SK-N-SH (cell line): Measurements from ENCODE around the gene CIDEB. TPM values are rescaled to one million over a fixed set of nuclear protein-coding genes. Genes with fewer than 3 reads are reported as not detected.
A peak's percentile ranks its signal among the peaks of the same experiment; 100 is the strongest.

Source experiments
- CTCF ChIA-PET: fragments of 300-600, 350-600 bp; formaldehyde crosslinking; extraction: SDS; loops from one replicate; lab custom pipeline; 2021; lab: Yijun Ruan, JAX
- POLR2A ChIA-PET: fragments of 350-600 bp; sonication (Branson Sonifier 250); formaldehyde crosslinking; extraction: SDS; loops from one replicate; lab custom pipeline; 2020; ENCODE audit warnings: antibody characterized with exemption, inconsistent platforms; lab: Yijun Ruan, JAX
- DNase-seq: peaks from one replicate; pipeline ENCODE4 v3.0.0; 2012
- H2AFZ ChIP-seq: fragments of 200-600 bp; sonication (generic); 2 replicates; pipeline ENCODE4 v1.8.1; 2016; ENCODE audit warnings: antibody characterized with exemption, mild to moderate bottlenecking, low read depth
- H3F3A ChIP-seq: fragments of 200-600 bp; sonication (generic); replicated peaks from 2 replicates; pipeline ENCODE3; 2016; ENCODE audit warnings: antibody characterized with exemption, mild to moderate bottlenecking; ENCODE audit not compliant: insufficient read depth
- H3K27ac ChIP-seq, 2 experiments: fragments of 200-500 bp in 1 of 2; fragments of 200-600 bp in 1 of 2; sonication (Bioruptor generic) in 1 of 2; sonication (generic), shearing (Covaris generic) in 1 of 2; 2 replicates each; pipeline versions ENCODE4 v1.5.1 to v1.6.1; 2014 to 2016; ENCODE audit warnings: low read depth in 2 of 2, inconsistent platforms in 1 of 2, low read length in 1 of 2, mild to moderate bottlenecking in 1 of 2, mixed read lengths in 1 of 2
- H3K27me3 ChIP-seq: fragments of 200-600 bp; sonication (generic), shearing (Covaris generic); 2 replicates; pipeline ENCODE4 v1.6.1; 2016; ENCODE audit warnings: mixed run types; ENCODE audit not compliant: insufficient read depth
- H3K36me3 ChIP-seq, 2 experiments: fragments of 200-500 bp in 1 of 2; fragments of 200-600 bp in 1 of 2; sonication (Bioruptor generic) in 1 of 2; sonication (generic) in 1 of 2; replicated peaks in 1 of 2; 2 replicates each; pipeline versions ENCODE3 to v1.5.1; 2014 to 2016; ENCODE audit warnings: low read length in 1 of 2, mild to moderate bottlenecking in 1 of 2; ENCODE audit not compliant: insufficient read depth in 2 of 2, control insufficient read depth in 1 of 2
- H3K4me1 ChIP-seq, 2 experiments: fragments of 200-500 bp in 1 of 2; fragments of 200-600 bp in 1 of 2; sonication (Bioruptor generic) in 1 of 2; sonication (generic), shearing (Covaris generic) in 1 of 2; 2 replicates each; pipeline versions ENCODE4 v1.5.1 to v1.6.1; 2014 to 2016; ENCODE audit warnings: low read depth in 1 of 2, low read length in 1 of 2, mixed run types in 1 of 2; ENCODE audit not compliant: insufficient read depth in 2 of 2, control insufficient read depth in 1 of 2
- H3K4me2 ChIP-seq: fragments of 200-600 bp; sonication (generic), shearing (Covaris generic); 2 replicates; pipeline ENCODE4 v1.6.1; 2017; ENCODE audit warnings: mixed run types
- H3K4me3 ChIP-seq, 2 experiments: fragments of 200-500 bp in 1 of 2; fragments of 200-600 bp in 1 of 2; sonication (Bioruptor generic) in 1 of 2; sonication (generic), shearing (Covaris generic) in 1 of 2; 2 replicates each; pipeline versions ENCODE4 v1.5.1 to v1.8.1; 2014 to 2016; ENCODE audit warnings: low read depth in 2 of 2, inconsistent platforms in 1 of 2, low read length in 1 of 2, mild to moderate bottlenecking in 1 of 2, mixed read lengths in 1 of 2, moderate library complexity in 1 of 2
- H3K79me2 ChIP-seq: fragments of 200-600 bp; sonication (generic); 2 replicates; pipeline ENCODE4 v1.8.1; 2017; ENCODE audit warnings: mild to moderate bottlenecking; ENCODE audit not compliant: insufficient read depth
- H3K9ac ChIP-seq: fragments of 200-600 bp; sonication (generic); 2 replicates; pipeline ENCODE4 v1.6.1; 2017; ENCODE audit warnings: mixed run types
- H3K9me2 ChIP-seq: fragments of 200-600 bp; sonication (generic); 2 replicates; pipeline ENCODE4 v1.6.1; 2017; ENCODE audit warnings: mixed run types
- H3K9me3 ChIP-seq: fragments of 200-600 bp; sonication (generic); 2 replicates; pipeline ENCODE4 v1.6.1; 2017; ENCODE audit warnings: mixed run types, mild to moderate bottlenecking, moderate library complexity
- H4K20me1 ChIP-seq: fragments of 200-600 bp; sonication (generic); 2 replicates; pipeline ENCODE4 v1.6.1; 2017; ENCODE audit warnings: mild to moderate bottlenecking, mixed run types; ENCODE audit not compliant: insufficient read depth
- CHD2 ChIP-seq: fragments of 150-350 bp; IDR thresholded peaks from 2 replicates; pipeline ENCODE4 v1.6.1; 2018; ENCODE audit warnings: low read length; ENCODE audit not compliant: partially characterized antibody
- ELF1 ChIP-seq: IDR thresholded peaks from 2 replicates; pipeline ENCODE4 v1.4.0; 2012
- EP300 ChIP-seq, 2 experiments: IDR thresholded peaks; 2 replicates each; pipeline versions ENCODE4 v1.4.0 to v1.6.1; 2012; ENCODE audit warnings: borderline replicate concordance in 1 of 2, low read depth in 1 of 2, low read length in 1 of 2
- FOXJ3 ChIP-seq: sonication (generic); formaldehyde crosslinking; IDR thresholded peaks from 2 replicates; pipeline ENCODE4 v1.5.1; 2020; ENCODE audit warnings: mild to moderate bottlenecking, missing genetic modification reagents
- FOXM1 ChIP-seq: IDR thresholded peaks from 2 replicates; pipeline ENCODE4 v1.4.0; 2012; ENCODE audit warnings: low read depth, mild to moderate bottlenecking
- GABPA ChIP-seq: IDR thresholded peaks from 2 replicates; pipeline ENCODE4 v1.4.0; 2012; ENCODE audit warnings: low read depth, mild to moderate bottlenecking
- IRF3 ChIP-seq: fragments of 150-350 bp; IDR thresholded peaks from 2 replicates; pipeline ENCODE4 v1.6.1; 2016; ENCODE audit warnings: mild to moderate bottlenecking, low read depth, low read length
- MAX ChIP-seq: IDR thresholded peaks from 2 replicates; pipeline ENCODE4 v1.4.0; 2012; ENCODE audit warnings: low read depth
- MEF2A ChIP-seq: IDR thresholded peaks from 2 replicates; pipeline ENCODE4 v1.4.0; 2012; ENCODE audit warnings: low read depth, borderline replicate concordance
- NRF1 ChIP-seq: IDR thresholded peaks from 2 replicates; pipeline ENCODE4 v1.6.1; 2012; ENCODE audit warnings: low read depth, mild to moderate bottlenecking, low read length
- PBX3 ChIP-seq: IDR thresholded peaks from 2 replicates; pipeline ENCODE4; 2012
- POLR2AphosphoS5 ChIP-seq: IDR thresholded peaks from 2 replicates; pipeline ENCODE4 v1.6.1; 2012; ENCODE audit warnings: low read depth, low read length
- RCOR1 ChIP-seq: fragments of 150-350 bp; IDR thresholded peaks from 2 replicates; pipeline ENCODE4 v1.6.1; 2017; ENCODE audit warnings: antibody characterized with exemption, low read length
- RXRA ChIP-seq: IDR thresholded peaks from 2 replicates; pipeline ENCODE4 v1.4.0; 2012; ENCODE audit warnings: low read depth, mild to moderate bottlenecking, borderline replicate concordance
- SIN3A ChIP-seq: IDR thresholded peaks from 2 replicates; pipeline ENCODE4 v1.6.1; 2012; ENCODE audit warnings: low read depth, mild to moderate bottlenecking, low read length, moderate library complexity, borderline replicate concordance
- TAF1 ChIP-seq: IDR thresholded peaks from 2 replicates; pipeline ENCODE4 v1.6.1; 2012; ENCODE audit warnings: low read depth, mild to moderate bottlenecking, low read length, moderate library complexity, borderline replicate concordance
- TCF12 ChIP-seq: IDR thresholded peaks from 2 replicates; pipeline ENCODE4 v1.4.0; 2012
- TEAD4 ChIP-seq: IDR thresholded peaks from 2 replicates; pipeline ENCODE4 v1.4.0; 2012; ENCODE audit warnings: mild to moderate bottlenecking, borderline replicate concordance; ENCODE audit not compliant: insufficient read depth
- YY1 ChIP-seq: IDR thresholded peaks from 2 replicates; pipeline ENCODE4 v1.4.0; 2012; ENCODE audit warnings: low read depth, mild to moderate bottlenecking
- ZBTB33 ChIP-seq: IDR thresholded peaks from 2 replicates; pipeline ENCODE4 v1.4.0; 2012; ENCODE audit warnings: low read depth, borderline replicate concordance
- WGBS: methylation state at CpG from one replicate; pipeline ENCODE4 v1.1.6; 2017; ENCODE audit warnings: low lambda C conversion rate; 5-methylcytosine and 5-hydroxymethylcytosine counted together
- polyA plus RNA-seq, 3 experiments: library from polyadenylated mRNA; depleted of rRNA; stranded (reverse); fragments of >200 nt; gene quantifications; 2 replicates each; pipeline ENCODE4 v1.2.3, GENCODE V29; 2012

The CIDEB gene
- polyA plus RNA-seq, 1 of the 3 experiments (the other 2 are of a cell fraction) = 0.05 TPM

- ChIA-PET POLR2A (interaction anchor here (2.0 to 4.5 kb wide), 2 partner anchors 29 to 58 kb away, joined by 6 to 27 read pairs; partner anchors contain the start of genes RABGGTA and TINF2), CTCF (interaction anchor here (0.6 to 8.1 kb wide), 9 partner anchors 8 to 209 kb away, joined by 3 to 191 read pairs (median 7); partner anchors contain the start of genes CIDEB, LTB4R2, MDP1 and TINF2)
- Histone ChIP-seq H3K4me1 (peaks cover 13 to 14% of the 10 kb centered on the region in 2 experiments), H3K4me2 (peak overlapping the region; percentile 98), H4K20me1 (no peaks in the 10 kb centered on the region), H3F3A (peaks cover 18% of the 10 kb centered on the region), H3K79me2 (peaks cover 28% of the 10 kb centered on the region), H3K27me3 (no peaks in the 10 kb centered on the region), H3K9ac (peak overlapping the region; percentile 82), H2AFZ (peak overlapping the region; percentile 90; the same call in 1 of the 2 replicates), H3K9me3 (no peaks in the 10 kb centered on the region), H3K4me3 (peak overlapping the region; percentile 92 to 93), H3K36me3 (peaks cover 38 to 49% of the 10 kb centered on the region in 2 experiments), H3K27ac (peak overlapping the region in 1 of 2 experiments; percentile 69; a peak in 1 of 4 replicates), H3K9me2 (no peaks in the 10 kb centered on the region)
- DNase-seq = no peak
- WGBS = 25% methylated on average over 16 of the region's 16 CpGs
- no peak for TF ChIP-seq IRF3
- no peak for TF ChIP-seq TEAD4
- no peak for TF ChIP-seq SIN3A
Observed at GRCh38 chr14:24300326-24300980, 7.3 kb downstream of the CIDEB start.

- peak; percentile 97 for DNase-seq
- H3K27me3 ChIP-seq = no peaks in the 10 kb centered on the region
- peaks cover 21% of the 10 kb centered on the region for H3F3A ChIP-seq
- WGBS = under 1% methylated on average over 44 of the region's 75 CpGs
- H2AFZ ChIP-seq = peak within 1 kb of the TSS; percentile 90; the same call in 1 of the 2 replicates
- H4K20me1 ChIP-seq = no peaks in the 10 kb centered on the region
- H3K27ac ChIP-seq = peak within 1 kb of the TSS; percentile 63 to 69; a peak in 3 of 4 replicates
- H3K9ac ChIP-seq = peak within 1 kb of the TSS; percentile 82
- H3K79me2 ChIP-seq = peaks cover 28% of the 10 kb centered on the region
- ChIA-PET CTCF (interaction anchor here (0.8 to 8.1 kb wide), 9 partner anchors 9 to 208 kb away, joined by 3 to 191 read pairs (median 20); partner anchors contain the start of genes CHMP4A, CIDEB, LTB4R2 and MDP1), POLR2A (interaction anchor here (1.0 to 4.5 kb wide), 4 partner anchors 8 to 57 kb away, joined by 4 to 27 read pairs (median 5); partner anchors contain the start of genes CIDEB, RABGGTA and TINF2)
- H3K36me3 ChIP-seq = peaks cover 41 to 48% of the 10 kb centered on the region in 2 experiments
- H3K9me2 ChIP-seq = no peaks in the 10 kb centered on the region
- H3K4me3 ChIP-seq = peak within 1 kb of the TSS; percentile 92 to 93
- peak within 1 kb of the TSS; percentile 98 for H3K4me2 ChIP-seq
- peaks cover 13 to 14% of the 10 kb centered on the region in 2 experiments for H3K4me1 ChIP-seq
- H3K9me3 ChIP-seq = no peaks in the 10 kb centered on the region
- no peak for TF ChIP-seq PBX3
- TF ChIP-seq FOXJ3 (CRISPR knock-in tag) = no peak
- TF ChIP-seq YY1 = no peak
- TF ChIP-seq TCF12 = peak; percentile 14; the same call in 1 of the 2 replicates
- TF ChIP-seq TAF1 = peak; percentile 54; the same call in 1 of the 2 replicates
- TF ChIP-seq RXRA = no peak
- no peak for TF ChIP-seq MEF2A
- no peak for TF ChIP-seq ZBTB33
- TF ChIP-seq POLR2AphosphoS5 = peak; percentile 76
- TF ChIP-seq MAX = peak; percentile 92
- TF ChIP-seq NRF1 = no peak
- TF ChIP-seq TEAD4 = no peak
- no peak for TF ChIP-seq EP300 (IDR thresholded peaks at IDR 0.05; ENCODE audit: borderline replicate concordance in 1 of 2, low read depth in 1 of 2, low read length in 1 of 2)
- TF ChIP-seq GABPA = 0 out of 2 replicates have a peak, but pooled peaks have one; percentile 20
- peak; percentile 94 for TF ChIP-seq SIN3A
- TF ChIP-seq ELF1 = no peak; the same call in 1 of the 2 replicates
- TF ChIP-seq FOXM1 = no peak
- 0 out of 2 replicates have a peak, but pooled peaks have one; percentile 27 for TF ChIP-seq RCOR1
- TF ChIP-seq CHD2 = peak; percentile 66
Observed at GRCh38 chr14:24299255-24300191, 8.3 kb downstream of the CIDEB start, which contains the start of the genes DHRS1 and NOP9. DHRS1 (minus strand) TSS chr14:24299780; CDS start chr14:24299106, 674 bp downstream. NOP9 (plus strand) TSS chr14:24299850; CDS start chr14:24299955, 105 bp downstream.
